Measurements from ENCODE around the gene DUS1L. TPM values are rescaled to one million over a fixed set of nuclear protein-coding genes. Genes with fewer than 3 reads are reported as not detected.
"Not testable (repeated sequence)": the region's sequence is repeated elsewhere in the genome, so short reads cannot be mapped to it uniquely, and the experiment has no call there.

Gene DUS1L
- polyA plus RNA-seq, 1 of the 3 experiments (the other 2 are of a cell fraction), result 163 TPM

- peaks cover 13% of the 10 kb centered on the region for H3F3A ChIP-seq (replicated peaks; ENCODE audit: insufficient read depth)
- no peak overlapping the region for H3K4me3 ChIP-seq (ENCODE audit: low read depth in 2 of 2, low read length in 1 of 2)
- CTCF ChIA-PET, result interaction anchor here (0.7 to 35.7 kb wide), 6 partner anchors 10 to 170 kb away, joined by 3 to 1216 read pairs (median 4); partner anchors contain the start of genes NOTUM and RAC3
- H3K36me3 ChIP-seq (replicated peaks in 1 of 2; ENCODE audit: control insufficient read depth in 1 of 2, insufficient read depth in 2 of 2, low read length in 1 of 2), result peaks cover 0 to 5% of the 10 kb centered on the region in 2 experiments
- H3K79me2 ChIP-seq (ENCODE audit: insufficient read depth), result no peaks in the 10 kb centered on the region
- no peak overlapping the region for H2AFZ ChIP-seq (ENCODE audit: low read depth)
- H4K20me1 ChIP-seq (ENCODE audit: insufficient read depth), result no peaks in the 10 kb centered on the region
- H3K4me1 ChIP-seq (ENCODE audit: control insufficient read depth in 1 of 2, insufficient read depth in 2 of 2, low read depth in 1 of 2, low read length in 1 of 2), result peaks cover 7 to 19% of the 10 kb centered on the region in 2 experiments
- no peak overlapping the region for H3K4me2 ChIP-seq
- no peak overlapping the region for H3K27ac ChIP-seq (ENCODE audit: low read depth in 2 of 2, low read length in 1 of 2)
- POLR2A ChIA-PET, result no interaction called here
- TF ChIP-seq POLR2AphosphoS5 (IDR thresholded peaks at IDR 0.05; ENCODE audit: low read depth, low read length) (no peak), FOXJ3 (CRISPR knock-in tag; IDR thresholded peaks at IDR 0.05) (no peak), PBX3 (IDR thresholded peaks at IDR 0.05) (no peak), RFX5 (IDR thresholded peaks at IDR 0.05; ENCODE audit: low read length) (no peak), SMC3 (IDR thresholded peaks at IDR 0.05; ENCODE audit: low read depth, low read length) (no peak), RCOR1 (IDR thresholded peaks at IDR 0.05; ENCODE audit: low read length) (no peak), FOXM1 (IDR thresholded peaks at IDR 0.05; ENCODE audit: low read depth) (no peak), EZH2phosphoT487 (IDR thresholded peaks at IDR 0.05; ENCODE audit: borderline replicate concordance, low read depth) (no peak), ZBTB33 (IDR thresholded peaks at IDR 0.05; ENCODE audit: borderline replicate concordance, low read depth) (no peak), RAD21 (IDR thresholded peaks at IDR 0.05; ENCODE audit: low read length) (no peak), TCF12 (IDR thresholded peaks at IDR 0.05) (no peak), NFIC (IDR thresholded peaks at IDR 0.05; ENCODE audit: borderline replicate concordance) (no peak), YY1 (IDR thresholded peaks at IDR 0.05; ENCODE audit: low read depth) (no peak), CTCF (IDR thresholded peaks at IDR 0.05) (no peak), USF1 (IDR thresholded peaks at IDR 0.05; ENCODE audit: borderline replicate concordance, low read depth) (no peak), FOSL2 (IDR thresholded peaks at IDR 0.05; ENCODE audit: borderline replicate concordance, low read depth) (no peak), ELF1 (IDR thresholded peaks at IDR 0.05) (no peak), MXI1 (IDR thresholded peaks at IDR 0.05; ENCODE audit: low read depth, low read length) (no peak), SIN3A (IDR thresholded peaks at IDR 0.05; ENCODE audit: borderline replicate concordance, low read depth, low read length) (no peak)
- H3K9me3 ChIP-seq, result no peaks in the 10 kb centered on the region
- no peak for DNase-seq
- no peaks in the 10 kb centered on the region for H3K27me3 ChIP-seq (ENCODE audit: insufficient read depth)
- 90% methylated on average over 2 of the region's 8 CpGs for WGBS (ENCODE audit: low lambda C conversion rate)
- H3K9me2 ChIP-seq, result no peaks in the 10 kb centered on the region
- no peak overlapping the region for H3K9ac ChIP-seq
These were observed 25.8 kb downstream of the DUS1L start for GRCh38 chr17:82039695-82040299.

- Histone ChIP-seq H3F3A (replicated peaks; ENCODE audit: insufficient read depth) (peaks cover 14% of the 10 kb centered on the region), H3K4me1 (ENCODE audit: control insufficient read depth in 1 of 2, insufficient read depth in 2 of 2, low read depth in 1 of 2, low read length in 1 of 2) (peaks cover 7 to 19% of the 10 kb centered on the region in 2 experiments)
- WGBS (ENCODE audit: low lambda C conversion rate), result 91% methylated on average over 16 of the region's 16 CpGs
- H3K4me3 ChIP-seq (ENCODE audit: low read depth in 2 of 2, low read length in 1 of 2); H2AFZ ChIP-seq (ENCODE audit: low read depth); H3K79me2 ChIP-seq (ENCODE audit: insufficient read depth); DNase-seq; H3K9me3 ChIP-seq; H3K27me3 ChIP-seq (ENCODE audit: insufficient read depth); H3K36me3 ChIP-seq (replicated peaks in 1 of 2; ENCODE audit: control insufficient read depth in 1 of 2, insufficient read depth in 2 of 2, low read length in 1 of 2); H3K9me2 ChIP-seq; POLR2A ChIA-PET; H4K20me1 ChIP-seq (ENCODE audit: insufficient read depth); H3K4me2 ChIP-seq; H3K27ac ChIP-seq (ENCODE audit: low read depth in 2 of 2, low read length in 1 of 2); H3K9ac ChIP-seq: not testable (repeated sequence)
- CTCF ChIA-PET, result interaction anchor here (1.2 to 35.7 kb wide), 5 partner anchors 9 to 165 kb away, joined by 3 to 1216 read pairs (median 27); partner anchors contain the start of genes CENPX, LRRC45, NOTUM and RAC3
These were observed 26.7 kb downstream of the DUS1L start for GRCh38 chr17:82038796-82039409.
